GM12872 (cell line): ENCODE measurements around the gene RECK.
A peak's percentile ranks its signal among the peaks of the same experiment; 100 is the strongest.

Experiments
- CTCF ChIP-seq: IDR thresholded peaks from 3 replicates; pipeline ENCODE4 v1.5.1; 2011; ENCODE audit warnings: low read depth, mild to moderate bottlenecking, low read length, moderate library complexity; ENCODE audit not compliant: insufficient read depth

Gene RECK

GRCh38 chr9:36129139-36129538 lies 92.4 kb downstream of the RECK start:
- no peak for TF ChIP-seq CTCF

- no peak for TF ChIP-seq CTCF
Measured at GRCh38 chr9:36132086-36132485, 95.4 kb downstream of the RECK start.

GRCh38 chr9:36134761-36135505 lies 98.2 kb downstream of the RECK start:
- TF ChIP-seq CTCF = no peak

- TF ChIP-seq CTCF = no peak
Measured at GRCh38 chr9:36135741-36136271, 99.1 kb downstream of the RECK start.

GRCh38 chr9:36136272-36136893 lies 99.7 kb downstream of the RECK start, which contains the start of gene GLIPR2:
Gene GLIPR2 (plus strand): TSS chr9:36136733. CDS start chr9:36136779, 46 bp downstream.
- TF ChIP-seq CTCF = 0 out of 3 replicates have a peak, but pooled peaks have one; percentile 8

GRCh38 chr9:36136894-36137391 lies 100.2 kb downstream of the RECK start:
- no peak for TF ChIP-seq CTCF

- no peak for TF ChIP-seq CTCF
Measured at GRCh38 chr9:36137392-36138004, 100.8 kb downstream of the RECK start.
